HG02852 (cell line): ENCODE results near the gene NUDT1.

ENCODE experiments used
- ATAC-seq: cut with Tn5 transposase; IDR thresholded peaks from one replicate; pipeline ENCODE4 v1.9.1; 2021; ENCODE audit warnings: mild to moderate bottlenecking, moderate library complexity; ENCODE audit not compliant: unreplicated experiment

The NUDT1 gene

GRCh38 chr7:2204446-2204845 is 37.6 kb upstream of the NUDT1 start:
- no peak for ATAC-seq

DNA sequence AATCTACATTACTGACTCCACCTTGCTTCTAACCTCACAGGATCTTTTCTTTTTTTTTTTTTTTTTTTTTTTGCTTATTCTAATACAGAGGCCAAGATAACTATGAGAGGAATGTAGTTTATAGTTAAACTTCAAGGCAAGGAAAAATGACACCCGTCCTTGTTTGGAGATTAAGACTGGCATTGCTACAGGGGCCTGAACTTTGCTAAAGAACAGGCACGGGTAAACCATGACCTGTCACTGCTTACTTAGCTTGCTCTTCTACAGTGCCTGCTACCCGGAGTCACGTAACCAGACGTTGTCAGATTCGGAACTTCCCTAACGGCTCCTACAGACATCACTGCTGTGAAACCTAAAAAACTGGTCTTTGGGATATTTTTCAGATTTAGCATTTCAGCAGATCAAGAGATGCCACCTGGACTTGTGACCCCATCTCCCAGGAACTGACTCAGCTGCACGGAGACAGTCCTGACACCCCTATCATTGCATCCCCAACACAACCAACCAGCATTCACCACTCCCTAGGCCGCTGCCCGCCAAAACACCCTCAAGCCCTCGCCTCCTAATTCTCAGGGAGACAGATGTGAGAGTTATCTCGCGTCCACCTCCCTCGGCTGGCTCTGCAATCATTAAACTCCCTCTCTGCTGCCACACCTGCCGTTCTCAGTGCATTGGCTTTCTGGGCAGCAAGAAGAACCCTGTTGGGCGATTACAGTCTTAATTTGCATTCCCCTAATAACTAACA is 36.8 kb upstream of the NUDT1 start:
- no peak for ATAC-seq

- no peak for ATAC-seq
These were observed 33.3 kb upstream of the NUDT1 start for GRCh38 chr7:2208712-2209111.

DNA sequence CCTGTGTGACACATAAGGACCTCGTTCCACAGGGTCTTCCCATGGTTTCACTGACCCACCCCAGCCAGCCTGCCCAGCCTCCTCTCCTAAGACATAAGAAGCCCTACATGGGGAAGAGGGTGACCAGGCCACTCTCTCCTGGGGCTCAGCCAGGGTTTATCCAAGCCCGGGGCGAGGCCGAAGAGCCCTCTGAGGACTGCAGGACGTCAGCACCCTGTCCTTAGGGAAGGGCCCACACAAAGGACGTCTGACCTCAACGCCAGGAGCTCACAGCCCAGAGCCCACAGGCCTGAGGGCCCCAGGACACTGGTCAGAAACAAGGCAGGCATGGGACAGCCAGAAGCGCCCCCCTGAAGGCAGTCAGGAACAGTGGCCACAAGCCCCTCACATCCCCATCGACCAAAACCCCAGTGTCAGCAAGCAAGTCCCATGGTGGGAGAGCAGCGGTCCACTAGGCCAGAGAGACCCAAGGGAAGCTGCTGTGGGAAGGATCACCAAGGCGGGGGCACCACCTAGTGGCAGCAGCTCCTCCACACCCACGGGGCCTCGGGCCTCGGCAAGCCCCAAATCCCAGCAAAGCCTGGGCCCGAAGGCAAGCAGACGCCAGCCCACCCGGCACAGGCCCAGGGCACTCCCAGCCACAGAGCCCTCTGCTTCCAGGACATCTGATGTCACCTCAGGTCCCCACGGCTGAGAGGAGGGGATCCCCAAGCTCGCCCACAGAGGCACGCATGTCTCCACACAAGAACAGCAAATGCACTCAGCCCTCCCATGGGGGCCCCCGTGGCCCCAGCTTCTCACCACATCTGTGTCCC is 32.7 kb upstream of the NUDT1 start:
- ATAC-seq: peak; percentile 73

- ATAC-seq: peak; percentile 26
These were observed 32.1 kb upstream of the NUDT1 start for GRCh38 chr7:2209961-2210323.

GRCh38 chr7:2210551-2211258 is 31.3 kb upstream of the NUDT1 start:
- no peak for ATAC-seq

DNA sequence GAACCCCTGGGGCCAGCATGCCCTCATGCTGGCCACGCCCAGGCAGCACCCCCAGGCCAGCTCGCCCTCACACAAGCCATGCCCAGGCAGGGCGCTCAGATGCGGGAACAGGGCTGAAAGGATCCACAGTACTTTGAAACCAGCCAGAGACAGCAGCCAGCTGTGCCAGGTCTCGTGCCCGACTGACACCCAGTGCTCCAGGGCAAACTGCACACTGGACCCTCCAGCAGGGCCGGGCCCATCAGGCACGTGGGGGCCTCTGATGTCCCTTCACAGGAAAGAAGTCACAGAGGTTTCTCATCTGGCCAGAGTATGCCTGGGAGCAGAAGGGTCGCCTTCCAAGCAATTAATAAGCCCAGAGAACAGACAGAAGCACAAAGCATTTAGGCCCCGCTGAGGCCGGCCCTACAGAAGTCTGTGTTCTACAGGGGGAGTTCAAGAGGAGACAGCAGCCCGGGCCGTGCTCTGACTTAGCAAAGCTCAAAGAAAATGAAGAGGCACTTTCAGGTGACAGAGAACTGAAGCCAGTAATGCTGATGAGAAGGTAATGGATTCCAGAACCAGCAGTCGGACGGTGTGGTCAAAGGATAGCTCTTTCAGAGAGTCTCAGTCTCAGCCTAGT is 30.7 kb upstream of the NUDT1 start:
- ATAC-seq: no peak

DNA sequence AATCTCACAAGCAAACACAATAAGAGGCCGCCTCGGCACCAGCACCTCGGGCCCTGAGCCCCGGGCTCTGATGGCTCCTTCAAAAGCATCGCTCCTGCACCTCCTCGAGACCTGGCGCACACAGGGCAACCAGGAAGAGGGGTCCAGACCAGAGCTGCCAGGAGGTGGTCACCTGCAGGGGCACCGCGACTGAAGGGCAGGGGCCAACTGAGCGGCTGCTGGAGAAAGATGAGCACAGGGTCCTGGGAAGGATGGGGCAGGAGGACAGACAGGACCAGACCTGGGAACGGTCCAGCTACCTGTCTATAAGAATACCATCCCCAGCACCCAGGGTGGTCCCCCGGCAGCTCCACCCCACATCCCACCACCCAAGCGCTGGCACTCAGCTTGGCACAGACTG is 30.1 kb upstream of the NUDT1 start:
- ATAC-seq: no peak

- ATAC-seq: no peak
These were observed 29.1 kb upstream of the NUDT1 start for GRCh38 chr7:2212906-2213305.

GRCh38 chr7:2213551-2214215 is 28.3 kb upstream of the NUDT1 start:
- ATAC-seq: no peak

GRCh38 chr7:2214636-2215035 is 27.4 kb upstream of the NUDT1 start:
- ATAC-seq: no peak

- no peak for ATAC-seq
These were observed 26.2 kb upstream of the NUDT1 start for GRCh38 chr7:2215851-2216250.

- no peak for ATAC-seq
These were observed 24.8 kb upstream of the NUDT1 start for GRCh38 chr7:2217206-2217605.

DNA sequence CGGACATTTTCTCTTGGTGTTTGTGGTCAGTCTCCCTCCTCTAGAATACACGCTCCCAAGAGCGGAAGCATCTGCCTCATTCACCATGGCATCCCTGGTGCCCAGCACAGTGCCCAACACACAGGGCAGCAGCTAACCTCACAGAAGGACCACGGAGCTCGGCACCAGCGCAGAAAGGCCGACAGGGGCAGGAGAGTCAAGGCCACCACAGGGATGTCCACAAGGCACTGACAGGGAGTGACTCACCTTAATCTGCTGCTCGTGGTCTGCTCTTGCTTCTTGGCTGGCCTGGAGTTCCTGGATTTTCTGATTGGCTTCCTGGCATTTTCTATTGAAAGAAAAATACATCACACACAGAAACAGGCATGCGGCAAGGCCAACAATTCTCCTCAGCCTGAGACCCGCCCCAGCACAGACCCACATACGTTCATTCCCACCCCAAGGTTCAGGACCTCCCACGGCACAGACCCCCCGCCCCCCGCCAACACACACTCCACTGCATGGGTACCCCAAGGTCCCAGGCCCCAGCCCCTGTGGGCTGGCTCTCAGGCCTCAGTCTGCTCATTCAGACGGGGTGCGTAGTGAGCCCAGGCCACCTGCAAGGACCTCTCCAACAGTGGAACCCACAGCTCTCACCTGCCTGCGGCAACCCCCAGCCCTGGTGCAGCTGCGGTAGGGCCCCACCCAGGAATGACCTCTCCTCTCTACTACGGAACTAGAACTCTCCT is 24.1 kb upstream of the NUDT1 start:
- ATAC-seq: no peak

GRCh38 chr7:2218444-2218785 is 23.6 kb upstream of the NUDT1 start:
- no peak for ATAC-seq

- ATAC-seq: no peak
These were observed 22.9 kb upstream of the NUDT1 start for GRCh38 chr7:2219136-2219535.

- no peak for ATAC-seq
These were observed 22.4 kb upstream of the NUDT1 start for GRCh38 chr7:2219606-2220005.

DNA sequence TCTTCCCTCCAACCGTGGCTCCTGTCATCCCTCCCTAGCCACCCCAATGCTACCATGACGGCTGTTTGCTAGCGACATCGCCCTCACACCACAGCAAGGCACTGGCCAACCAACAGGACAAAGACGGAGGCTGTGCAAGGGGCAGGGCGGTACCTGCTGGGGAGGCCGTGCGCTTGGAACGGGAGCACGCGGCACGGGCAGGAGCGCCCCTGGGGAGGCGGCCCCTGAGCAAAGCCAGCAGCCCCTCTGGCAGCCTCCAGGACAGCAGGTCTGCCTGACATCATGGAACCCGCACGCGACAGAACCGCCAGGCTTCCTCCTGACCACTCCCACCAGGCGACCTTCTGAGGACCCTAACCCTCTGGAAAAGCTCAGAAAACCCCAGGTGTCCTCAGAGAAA is 22.0 kb upstream of the NUDT1 start:
- ATAC-seq: no peak

- ATAC-seq: no peak
These were observed 21.5 kb upstream of the NUDT1 start for GRCh38 chr7:2220506-2220905.

- ATAC-seq: no peak
These were observed 21.1 kb upstream of the NUDT1 start for GRCh38 chr7:2220954-2221353.
